HCT116 (cell line): Measurements from ENCODE around the gene GNPDA1. TPM values are rescaled to one million over a fixed set of nuclear protein-coding genes. Genes with fewer than 3 reads are reported as not detected.

Source experiments
- ATAC-seq: fragments of 200-7000 bp; cut with Tn5 transposase; 2 replicates; pipeline ENCODE4 v1.9.1; 2020; ENCODE audit warnings: mild to moderate bottlenecking, moderate library complexity
- BruUV-seq: library from RNA; stranded (reverse); fragments of 400-500 nt; replicated peaks from 2 replicates; lab custom pipeline; 2021; lab: Mats Ljungman, UMichigan
- CTCF ChIA-PET: fragments of 300-600 bp; sonication (Branson Sonifier 250); formaldehyde crosslinking; loops from one replicate; lab custom pipeline; 2021; ENCODE audit warnings: antibody characterized with exemption; lab: Charles Lee
- POLR2A ChIA-PET: fragments of 300-600, 350-600 bp; sonication (Branson Sonifier 250); formaldehyde crosslinking; loops from one replicate; lab custom pipeline; 2021; ENCODE audit warnings: antibody characterized with exemption; lab: Charles Lee
- RAD21 ChIA-PET, 2 experiments: fragments of 300-600 bp; sonication (Branson Sonifier 250); formaldehyde crosslinking; loops; one replicate each; lab custom pipeline; 2023; ENCODE audit warnings: low total read pairs in 2 of 2; ENCODE audit not compliant: uncharacterized antibody in 2 of 2, unreplicated experiment in 2 of 2, low non-redundant PET in 1 of 2; lab: Charles Lee
- DNase-seq: peaks from one replicate; pipeline ENCODE4 v3.0.0-alpha.2; 2010; ENCODE audit warnings: low read depth, low spot score
- H2AFZ ChIP-seq: fragments of 200-600 bp; shearing (Covaris generic), sonication (generic); 2 replicates; pipeline ENCODE4 v1.6.1; 2017; ENCODE audit warnings: low read depth, mixed run types, mixed read lengths, antibody characterized with exemption, low read length; ENCODE audit not compliant: poor library complexity, severe bottlenecking
- H3K27ac ChIP-seq: 2 replicates; pipeline ENCODE4 v1.5.1; 2012; ENCODE audit warnings: low read depth, low read length
- H3K27me3 ChIP-seq: fragments of 200-600 bp; sonication (generic); 2 replicates; pipeline ENCODE4 v1.6.1; 2016; ENCODE audit warnings: mixed run types, low read length, mixed read lengths; ENCODE audit not compliant: insufficient read depth
- H3K36me3 ChIP-seq, 2 experiments: fragments of 200-500 bp in 1 of 2; fragments of 200-600 bp in 1 of 2; sonication (Bioruptor generic) in 1 of 2; sonication (generic) in 1 of 2; 2 replicates each; pipeline versions ENCODE4 v1.5.1 to v1.6.1; 2014 to 2016; ENCODE audit warnings: low read length in 2 of 2, inconsistent platforms in 1 of 2, mixed read lengths in 1 of 2, mixed run types in 1 of 2; ENCODE audit not compliant: insufficient read depth in 2 of 2, control insufficient read depth in 1 of 2
- H3K4me1 ChIP-seq, 2 experiments: fragments of 200-600 bp in 1 of 2; sonication (generic) in 1 of 2; 2 replicates each; pipeline versions ENCODE4 v1.5.1 to v1.6.1; 2012 to 2017; ENCODE audit warnings: low read length in 2 of 2, inconsistent platforms in 1 of 2, mild to moderate bottlenecking in 1 of 2, mixed read lengths in 1 of 2, mixed run types in 1 of 2, moderate library complexity in 1 of 2; ENCODE audit not compliant: insufficient read depth in 2 of 2, control insufficient read depth in 1 of 2
- H3K4me2 ChIP-seq: fragments of 200-600 bp; sonication (generic); 2 replicates; pipeline ENCODE4 v1.6.1; 2017; ENCODE audit warnings: mixed run types, low read length, mixed read lengths
- H3K4me3 ChIP-seq, 2 experiments: fragments of 200-600 bp in 1 of 2; sonication (generic) in 1 of 2; replicated peaks in 1 of 2; 2 replicates each; pipeline ENCODE4 v1.5.1; 2011 to 2016; ENCODE audit warnings: low read length in 2 of 2, control low read depth in 1 of 2, low read depth in 1 of 2, mild to moderate bottlenecking in 1 of 2, mixed read lengths in 1 of 2, mixed run types in 1 of 2
- H3K79me2 ChIP-seq: fragments of 200-600 bp; sonication (generic); 2 replicates; pipeline ENCODE4 v1.6.1; 2017; ENCODE audit warnings: mild to moderate bottlenecking, mixed run types, low read length, moderate library complexity, mixed read lengths; ENCODE audit not compliant: insufficient read depth
- H3K9ac ChIP-seq: fragments of 200-600 bp; sonication (generic); 2 replicates; pipeline ENCODE4 v1.6.1; 2016; ENCODE audit warnings: low read length, mixed read lengths
- H3K9me2 ChIP-seq: fragments of 200-600 bp; sonication (generic), shearing (Covaris generic); 2 replicates; pipeline ENCODE4 v1.6.1; 2017; ENCODE audit warnings: mixed run types, mild to moderate bottlenecking, moderate library complexity; ENCODE audit not compliant: insufficient read depth
- H3K9me3 ChIP-seq, 2 experiments: fragments of 200-500 bp in 1 of 2; fragments of 200-600 bp in 1 of 2; sonication (Bioruptor generic) in 1 of 2; sonication (generic) in 1 of 2; 2 replicates each; pipeline ENCODE4 v1.6.1; 2014 to 2017; ENCODE audit warnings: low read length in 2 of 2, mixed read lengths in 2 of 2, inconsistent platforms in 1 of 2, low read depth in 1 of 2, mild to moderate bottlenecking in 1 of 2, mixed run types in 1 of 2, moderate library complexity in 1 of 2; ENCODE audit not compliant: control insufficient read depth in 1 of 2, insufficient read depth in 1 of 2
- H4K20me1 ChIP-seq: fragments of 200-600 bp; sonication (generic), shearing (Covaris generic); 2 replicates; pipeline ENCODE4 v1.6.1; 2017; ENCODE audit warnings: mixed run types, mild to moderate bottlenecking, moderate library complexity; ENCODE audit not compliant: insufficient read depth
- CBX3 ChIP-seq: IDR thresholded peaks from 2 replicates; pipeline ENCODE4 v1.6.1; 2012; ENCODE audit warnings: low read depth
- CEBPB ChIP-seq: IDR thresholded peaks from 2 replicates; pipeline ENCODE4 v1.6.1; 2012; ENCODE audit warnings: low read depth
- EZH2phosphoT487 ChIP-seq: fragments of 200-600 bp; IDR thresholded peaks from 2 replicates; pipeline ENCODE4 v1.6.1; 2018; ENCODE audit warnings: antibody characterized with exemption, borderline replicate concordance
- FOSL1 ChIP-seq: IDR thresholded peaks from 2 replicates; pipeline ENCODE4 v1.6.1; 2012; ENCODE audit warnings: low read depth
- JUND ChIP-seq: IDR thresholded peaks from 2 replicates; pipeline ENCODE4 v1.6.1; 2012
- POLR2A ChIP-seq: IDR thresholded peaks from 2 replicates; pipeline ENCODE4 v1.7.0; 2011; ENCODE audit warnings: borderline replicate concordance; ENCODE audit not compliant: insufficient read depth, insufficient read length; ENCODE audit errors: extremely low read depth
- RAD21 ChIP-seq: IDR thresholded peaks from 2 replicates; pipeline ENCODE4 v1.6.1; 2012; ENCODE audit warnings: low read depth, mild to moderate bottlenecking
- SIN3A ChIP-seq: IDR thresholded peaks from 2 replicates; pipeline ENCODE4 v1.6.1; 2012; ENCODE audit warnings: low read depth
- TCF7L2 ChIP-seq: IDR thresholded peaks from 2 replicates; pipeline ENCODE4 v1.7.0; 2011; ENCODE audit warnings: borderline replicate concordance, inconsistent platforms; ENCODE audit not compliant: insufficient read depth, insufficient read length; ENCODE audit errors: extremely low read depth
- intact Hi-C: fragments of 100-400 bp; cut with micrococcal nuclease; formaldehyde crosslinking; loops from 2 replicates; pipeline ENCODE4 v1.10.0; 2022
- total RNA-seq: library from RNA; stranded (reverse); gene quantifications from one replicate; pipeline ENCODE4 v1.2.1, GENCODE V29; 2021; ENCODE audit not compliant: unreplicated experiment
- TF ChIP-seq, protein P1 (sequence below): IDR thresholded peaks from 2 replicates; pipeline ENCODE4 v1.6.1; 2012
- TF ChIP-seq, protein P2 (sequence below), 3 experiments: fragments of 200-600 bp in 1 of 3; sonication (generic) in 1 of 3; IDR thresholded peaks in 2 of 3; conservative IDR thresholded peaks in 1 of 3; 2 replicates each; pipeline ENCODE4 v1.5.1; 2012 to 2017; ENCODE audit warnings: low read depth in 2 of 3, low read length in 2 of 3, antibody characterized with exemption in 1 of 3, borderline replicate concordance in 1 of 3, control low read depth in 1 of 3, mild to moderate bottlenecking in 1 of 3, mixed read lengths in 1 of 3, mixed run types in 1 of 3, moderate library complexity in 1 of 3; ENCODE audit not compliant: insufficient read depth in 1 of 3

Gene GNPDA1
- total RNA-seq, 1 experiment from 2014 or later, result 45.6 TPM

DNA sequence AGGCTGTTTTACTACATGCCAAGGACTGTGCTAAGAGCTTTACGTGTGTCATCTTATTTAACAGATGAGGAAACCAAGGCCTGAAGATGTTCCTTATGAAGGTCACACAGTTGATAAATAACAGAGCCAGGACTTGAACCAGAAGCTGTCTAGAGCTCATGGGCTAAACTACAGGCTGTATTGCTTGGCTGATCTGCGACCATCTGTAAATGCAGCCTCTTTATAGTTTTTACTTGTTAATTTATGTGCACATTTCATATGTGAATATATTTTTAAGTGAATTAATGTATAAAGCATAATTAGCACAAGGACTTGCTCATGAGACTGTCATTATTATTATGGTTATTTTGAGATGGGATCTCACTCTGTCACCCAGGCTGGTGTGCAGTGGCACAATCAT lies 19.3 kb upstream of the GNPDA1 start:
- intact Hi-C loops, result no loop called here
- no peak overlapping the region for H2AFZ ChIP-seq
- H3K27me3 ChIP-seq, result no peaks in the 10 kb centered on the region
- TF ChIP-seq RAD21 (no peak), POLR2A (no peak), JUND (no peak), CEBPB (no peak)
- no peaks in the 10 kb centered on the region for H3K36me3 ChIP-seq
- no peaks in the 10 kb centered on the region for H4K20me1 ChIP-seq
- ChIA-PET POLR2A (no interaction called here), CTCF (no interaction called here), RAD21 (no interaction called here)
- H3K9ac ChIP-seq, result no peak overlapping the region
- DNase-seq (no peak), ATAC-seq (no peak)
- H3K9me3 ChIP-seq, result no peaks in the 10 kb centered on the region
- no peak overlapping the region for H3K4me3 ChIP-seq
- H3K4me1 ChIP-seq, result peaks cover 0 to 3% of the 10 kb centered on the region in 2 experiments; a peak in 1 of 4 replicates
- H3K79me2 ChIP-seq, result no peaks in the 10 kb centered on the region
- no peak overlapping the region for H3K27ac ChIP-seq
- no peaks in the 10 kb centered on the region for H3K9me2 ChIP-seq
- BruUV-seq, result no TSS peak
- H3K4me2 ChIP-seq, result no peak overlapping the region

DNA sequence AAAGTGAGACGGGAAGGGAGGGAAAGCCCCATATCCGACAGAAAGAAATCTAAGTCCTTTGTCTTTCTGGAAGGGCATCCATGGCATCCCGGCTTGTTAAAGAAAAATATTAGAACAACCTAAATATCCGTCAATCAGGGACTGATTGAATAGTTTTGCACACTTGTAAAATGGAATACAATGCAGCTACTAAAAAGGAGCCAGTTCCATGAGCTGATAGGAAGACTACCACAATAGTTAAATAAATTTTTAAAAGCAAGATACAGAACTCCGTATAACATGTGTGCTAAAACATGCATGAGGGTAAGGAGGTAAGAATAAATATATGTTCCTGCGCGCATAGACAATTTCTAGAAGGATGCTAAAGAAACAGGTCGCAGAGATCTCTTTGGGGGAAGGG lies 12.8 kb upstream of the GNPDA1 start:
- no peak overlapping the region for H3K27ac ChIP-seq
- H3K4me2 ChIP-seq, result peak overlapping the region; percentile 66
- ChIA-PET RAD21 (no interaction called here), CTCF (interaction anchor here (1.0 to 2.9 kb wide), 2 partner anchors 10 to 13 kb away, joined by 6 to 10 read pairs; partner anchors contain the start of gene GNPDA1), POLR2A (interaction anchor here (1.3 to 1.8 kb wide), 2 partner anchors 9 to 15 kb away, joined by 3 to 5 read pairs; no protein-coding TSS in a partner anchor)
- no peaks in the 10 kb centered on the region for H3K27me3 ChIP-seq
- no peaks in the 10 kb centered on the region for H3K36me3 ChIP-seq
- TF ChIP-seq, protein P1, sequence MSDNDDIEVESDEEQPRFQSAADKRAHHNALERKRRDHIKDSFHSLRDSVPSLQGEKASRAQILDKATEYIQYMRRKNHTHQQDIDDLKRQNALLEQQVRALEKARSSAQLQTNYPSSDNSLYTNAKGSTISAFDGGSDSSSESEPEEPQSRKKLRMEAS, result no peak
- TF ChIP-seq, protein P2, sequence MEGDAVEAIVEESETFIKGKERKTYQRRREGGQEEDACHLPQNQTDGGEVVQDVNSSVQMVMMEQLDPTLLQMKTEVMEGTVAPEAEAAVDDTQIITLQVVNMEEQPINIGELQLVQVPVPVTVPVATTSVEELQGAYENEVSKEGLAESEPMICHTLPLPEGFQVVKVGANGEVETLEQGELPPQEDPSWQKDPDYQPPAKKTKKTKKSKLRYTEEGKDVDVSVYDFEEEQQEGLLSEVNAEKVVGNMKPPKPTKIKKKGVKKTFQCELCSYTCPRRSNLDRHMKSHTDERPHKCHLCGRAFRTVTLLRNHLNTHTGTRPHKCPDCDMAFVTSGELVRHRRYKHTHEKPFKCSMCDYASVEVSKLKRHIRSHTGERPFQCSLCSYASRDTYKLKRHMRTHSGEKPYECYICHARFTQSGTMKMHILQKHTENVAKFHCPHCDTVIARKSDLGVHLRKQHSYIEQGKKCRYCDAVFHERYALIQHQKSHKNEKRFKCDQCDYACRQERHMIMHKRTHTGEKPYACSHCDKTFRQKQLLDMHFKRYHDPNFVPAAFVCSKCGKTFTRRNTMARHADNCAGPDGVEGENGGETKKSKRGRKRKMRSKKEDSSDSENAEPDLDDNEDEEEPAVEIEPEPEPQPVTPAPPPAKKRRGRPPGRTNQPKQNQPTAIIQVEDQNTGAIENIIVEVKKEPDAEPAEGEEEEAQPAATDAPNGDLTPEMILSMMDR (IDR thresholded peaks at IDR 0.05 in 2 of 3, conservative IDR thresholded peaks at IDR 0.05 in 1 of 3; ENCODE audit: borderline replicate concordance in 1 of 3, insufficient read depth in 1 of 3, low read depth in 2 of 3, low read length in 2 of 3), result no peak
- TF ChIP-seq SIN3A (no peak), FOSL1 (no peak), TCF7L2 (no peak), CBX3 (no peak), RAD21 (no peak), EZH2phosphoT487 (no peak)
- H2AFZ ChIP-seq, result peak overlapping the region; percentile 84
- H3K4me3 ChIP-seq, result peak overlapping the region; percentile 44 to 50
- no peaks in the 10 kb centered on the region for H3K9me3 ChIP-seq
- no peaks in the 10 kb centered on the region for H3K79me2 ChIP-seq
- BruUV-seq, result no TSS peak
- H3K4me1 ChIP-seq, result peaks cover 10 to 15% of the 10 kb centered on the region in 2 experiments; a peak in 3 of 4 replicates
- no peaks in the 10 kb centered on the region for H4K20me1 ChIP-seq
- intact Hi-C loops, result no loop called here
- H3K9me2 ChIP-seq, result no peaks in the 10 kb centered on the region
- DNase-seq (no peak), ATAC-seq (no peak)
- H3K9ac ChIP-seq, result peak overlapping the region; percentile 53; the same call in 1 of the 2 replicates
